C4-2B (cell line): Measurements from ENCODE around the gene ARPIN.

Experiments
- CTCF ChIP-seq: fragments of 450-650 bp; conservative IDR thresholded peaks from 2 replicates; pipeline ENCODE4 v1.5.1; 2017; ENCODE audit warnings: mild to moderate bottlenecking
- ZFX ChIP-seq: fragments of 450-650 bp; IDR thresholded peaks from 2 replicates; pipeline ENCODE4 v1.6.1; 2017

- TF ChIP-seq CTCF (no peak), ZFX (no peak)
These were observed 60.9 kb downstream of the ARPIN start for GRCh38 chr15:89851673-89852341.
